HG03066 (cell line): ENCODE data around the gene SPG11.
"Not testable (repeated sequence)": the region's sequence is repeated elsewhere in the genome, so short reads cannot be mapped to it uniquely, and the experiment has no call there.

Experiments
- ATAC-seq: cut with Tn5 transposase; IDR thresholded peaks from one replicate; pipeline ENCODE4 v1.9.1; 2021; ENCODE audit warnings: low read depth; ENCODE audit not compliant: unreplicated experiment

Gene SPG11

DNA sequence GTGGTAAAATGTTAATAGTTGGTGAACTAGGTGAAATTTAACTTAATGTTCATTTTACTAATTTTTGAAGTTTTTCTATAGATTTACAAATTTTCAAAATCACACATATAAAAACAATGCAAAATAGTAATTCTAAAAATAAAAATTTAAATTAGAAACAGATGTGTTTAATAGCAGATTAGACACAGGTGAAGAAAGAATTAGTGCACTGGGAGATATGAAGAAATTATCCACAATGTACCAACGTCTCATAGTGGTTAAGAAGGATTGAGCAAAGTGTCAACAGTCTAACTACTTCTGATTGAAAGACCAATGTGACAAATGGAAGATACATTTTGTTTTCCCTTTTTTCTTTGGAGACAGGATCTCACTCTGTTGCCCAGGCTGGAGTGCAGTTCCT is 26.5 kb downstream of the SPG11 start:
- no peak for ATAC-seq

DNA sequence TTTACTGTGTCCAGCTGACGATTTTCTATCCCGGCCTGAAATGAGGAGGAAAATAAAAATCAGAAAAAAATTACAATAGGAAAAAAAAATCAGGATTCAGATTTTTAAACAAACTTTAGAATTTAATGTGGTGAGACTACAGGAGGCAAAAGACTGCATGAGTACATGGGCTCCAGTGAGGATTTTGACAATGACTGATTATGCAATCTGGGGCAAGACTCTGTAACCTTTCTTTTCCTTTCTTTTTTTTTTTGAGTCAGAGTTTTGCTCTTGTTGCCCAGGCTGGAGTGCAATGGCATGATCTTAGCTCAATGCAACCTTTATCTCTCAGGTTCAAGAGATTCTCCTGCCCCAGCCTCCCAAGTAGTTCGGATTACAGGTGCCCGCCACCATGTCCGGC is 29.9 kb downstream of the SPG11 start:
- ATAC-seq, result no peak

GRCh38 chr15:44625286-44625685 is 38.2 kb downstream of the SPG11 start:
- not testable (repeated sequence) for ATAC-seq

DNA sequence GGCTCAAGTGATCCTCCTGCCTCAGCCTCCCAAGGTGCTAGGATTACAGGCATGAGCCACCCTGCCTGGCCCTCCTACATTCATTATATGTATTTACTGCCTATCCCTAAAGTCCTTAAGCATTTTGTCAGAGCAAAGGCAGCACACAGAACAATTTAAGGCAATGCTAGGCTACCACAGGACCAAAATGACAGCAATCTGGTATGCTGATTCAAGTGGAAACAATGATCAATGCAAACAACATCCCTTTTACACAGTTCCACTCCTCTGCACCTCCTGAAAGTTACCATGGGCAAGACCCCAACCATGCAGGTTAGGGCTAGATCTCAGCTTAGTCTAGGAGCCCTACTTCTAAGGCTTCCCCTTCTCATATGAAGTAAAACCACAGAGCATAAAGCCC is 40.3 kb downstream of the SPG11 start:
- no peak for ATAC-seq

GRCh38 chr15:44620081-44620480 is 43.4 kb downstream of the SPG11 start:
- no peak for ATAC-seq

DNA sequence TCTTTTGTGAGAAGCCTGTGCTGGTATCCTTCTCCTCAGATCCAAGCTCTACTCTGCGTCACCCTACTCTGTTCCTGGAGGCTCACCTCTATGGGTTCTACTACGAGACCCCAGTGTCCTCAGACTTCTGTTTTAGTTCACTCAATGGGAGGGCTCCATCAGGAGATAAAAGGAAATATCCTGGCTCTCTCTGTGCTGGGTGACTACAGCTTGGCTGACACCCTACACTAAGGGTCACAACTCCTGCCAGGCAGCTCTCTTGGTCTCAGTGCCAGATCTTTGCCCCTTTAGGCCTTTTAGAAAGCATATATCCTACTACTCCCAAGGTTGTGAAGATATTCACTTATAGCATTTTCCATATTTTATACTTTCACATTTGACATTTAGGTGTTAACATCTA is 46.5 kb downstream of the SPG11 start:
- no peak for ATAC-seq

- no peak for ATAC-seq
Measured at GRCh38 chr15:44606740-44607139, 56.7 kb downstream of the SPG11 start.

- ATAC-seq, result no peak
Measured at GRCh38 chr15:44603126-44603525, 60.3 kb downstream of the SPG11 start.

- ATAC-seq, result no peak
Measured at GRCh38 chr15:44598892-44599291, 64.6 kb downstream of the SPG11 start.

DNA sequence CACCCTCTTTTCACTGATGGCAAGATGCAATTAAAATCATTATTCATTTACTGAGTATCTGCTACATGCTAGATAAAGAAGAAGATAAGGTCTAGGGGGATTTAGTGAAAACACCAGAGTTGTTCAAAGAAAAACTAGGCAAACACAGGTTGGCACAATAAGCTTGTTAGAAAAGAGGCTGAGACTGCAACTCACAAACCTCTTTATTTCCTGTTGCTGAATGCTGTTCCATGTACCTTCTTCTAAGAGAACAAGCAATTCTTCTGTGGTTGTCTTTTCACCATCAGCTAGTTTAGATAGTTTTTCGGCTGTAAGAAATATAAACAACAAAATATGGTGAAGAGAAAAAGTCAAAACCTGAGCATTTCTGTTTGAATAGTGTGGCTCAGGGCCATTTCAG is 65.4 kb downstream of the SPG11 start:
- ATAC-seq, result no peak

GRCh38 chr15:44596511-44597010 is 66.9 kb downstream of the SPG11 start:
- ATAC-seq, result no peak

DNA sequence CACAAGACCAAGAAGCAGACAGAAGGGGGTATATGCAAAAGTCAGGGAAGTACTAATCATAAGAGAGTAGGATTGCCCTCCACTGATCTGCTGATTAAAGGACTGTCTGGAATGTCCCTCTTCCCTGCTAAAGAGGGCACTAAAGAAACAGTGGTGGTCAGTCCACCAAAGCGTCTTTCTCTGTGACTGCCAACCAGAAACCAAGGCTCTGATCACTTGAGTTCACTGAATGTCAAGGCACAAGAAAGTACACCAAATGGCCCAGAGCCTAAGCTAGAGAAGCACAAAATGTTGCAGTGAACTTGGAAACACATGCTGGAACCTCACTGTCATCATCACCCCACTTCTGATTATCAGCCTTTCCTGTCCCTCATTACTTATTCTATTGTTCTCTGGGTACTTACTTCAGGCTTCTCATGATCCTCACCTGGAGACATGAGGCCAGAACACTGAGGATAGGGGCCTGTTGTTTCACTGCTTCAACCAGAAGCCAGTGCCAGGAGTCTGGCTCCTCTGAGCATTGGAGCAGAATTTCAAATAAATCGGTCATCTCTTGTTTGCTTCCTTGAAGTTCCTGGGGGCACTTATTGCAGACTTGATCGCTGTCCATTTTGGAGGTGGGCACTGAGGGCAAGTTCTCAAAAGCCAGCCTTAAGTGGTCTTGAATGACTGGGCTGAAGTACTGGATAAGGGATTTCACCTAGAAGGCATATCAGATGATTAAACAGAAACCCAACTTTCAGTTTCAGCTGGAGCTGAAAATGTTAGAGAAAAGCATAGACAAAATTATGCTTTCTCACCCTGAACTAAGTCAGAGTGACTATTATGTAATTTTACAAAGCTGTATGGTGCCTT is 67.6 kb downstream of the SPG11 start:
- no peak for ATAC-seq

- no peak for ATAC-seq
Measured at GRCh38 chr15:44595246-44595645, 68.2 kb downstream of the SPG11 start.

- no peak for ATAC-seq
Measured at GRCh38 chr15:44593042-44593736, 70.3 kb downstream of the SPG11 start.

- no peak for ATAC-seq
Measured at GRCh38 chr15:44591326-44591725, 72.1 kb downstream of the SPG11 start.

GRCh38 chr15:44588541-44588940 is 74.9 kb downstream of the SPG11 start:
- no peak for ATAC-seq

GRCh38 chr15:44585633-44586032 is 77.8 kb downstream of the SPG11 start:
- no peak for ATAC-seq

DNA sequence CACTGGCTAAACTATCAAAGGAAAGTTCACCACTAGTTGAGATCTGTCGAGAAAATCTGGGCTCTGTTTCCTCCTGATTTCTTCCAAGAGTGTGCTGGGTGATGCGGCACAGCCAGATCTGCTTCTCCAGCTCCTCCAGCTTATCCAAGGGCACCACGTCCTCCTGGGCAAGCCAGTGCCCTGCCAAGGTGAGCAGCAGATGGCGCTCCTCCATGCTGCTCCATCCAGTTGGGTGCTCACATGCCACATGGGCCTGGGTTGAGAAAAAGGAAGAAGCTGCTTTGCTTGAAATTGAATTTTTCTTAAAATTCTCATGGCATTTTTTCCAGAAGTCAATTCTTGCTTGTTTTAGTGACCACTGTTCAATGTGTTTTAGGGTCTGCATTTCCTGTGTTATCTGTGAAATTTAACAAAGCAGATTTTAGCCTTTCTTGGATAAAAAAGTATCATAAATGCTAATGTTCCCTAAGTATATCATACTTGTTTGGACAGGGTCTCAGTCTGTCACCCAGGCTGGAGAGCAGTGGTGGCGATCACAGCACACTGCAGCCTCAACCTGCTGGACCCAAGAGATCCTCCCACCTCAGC is 79.2 kb downstream of the SPG11 start:
- ATAC-seq, result no peak

- ATAC-seq, result no peak
Measured at GRCh38 chr15:44580105-44580504, 83.4 kb downstream of the SPG11 start.

DNA sequence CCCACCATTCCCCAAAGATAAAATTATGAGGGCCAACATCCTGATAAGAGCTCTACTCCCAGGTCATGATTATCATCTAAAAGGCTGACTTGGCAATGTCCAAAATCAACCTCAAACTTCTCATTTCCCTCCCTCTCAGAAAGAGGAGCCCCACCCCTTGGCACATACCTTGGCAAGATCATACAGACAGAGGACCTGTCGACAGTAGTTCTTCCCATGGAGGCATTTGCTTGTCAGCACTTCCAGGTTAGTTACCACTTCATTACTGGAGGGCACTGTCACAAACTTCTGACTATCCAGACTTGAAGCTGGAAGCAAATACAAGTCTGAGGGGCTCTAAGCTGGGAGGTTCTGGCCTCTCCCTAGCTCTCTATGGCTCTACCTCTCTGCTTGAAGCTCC is 88.7 kb downstream of the SPG11 start:
- no peak for ATAC-seq

GRCh38 chr15:44573386-44573785 is 90.1 kb downstream of the SPG11 start:
- ATAC-seq, result no peak
